Fibroblast of skin of left quadriceps (primary cell): ENCODE results near the gene KCNJ6.
"Not testable (repeated sequence)": the region's sequence is repeated elsewhere in the genome, so short reads cannot be mapped to it uniquely, and the experiment has no call there.

Source experiments
- DNase-seq, 2 experiments: peaks; one replicate each; pipeline ENCODE4 v3.0.0-alpha.2; 2013; ENCODE audit warnings: low read depth in 2 of 2

Gene KCNJ6

GRCh38 chr21:37606549-37606948 lies 309.7 kb downstream of the KCNJ6 start:
- DNase-seq = no peak

GRCh38 chr21:37605006-37605405 lies 311.3 kb downstream of the KCNJ6 start:
- no peak for DNase-seq

GRCh38 chr21:37603129-37603528 lies 313.1 kb downstream of the KCNJ6 start:
- no peak for DNase-seq

GRCh38 chr21:37601915-37602314 lies 314.3 kb downstream of the KCNJ6 start:
- DNase-seq = no peak

- DNase-seq = no peak
Observed at GRCh38 chr21:37601027-37601426, 315.2 kb downstream of the KCNJ6 start.

GRCh38 chr21:37595944-37596343 lies 320.3 kb downstream of the KCNJ6 start:
- DNase-seq = no peak

- DNase-seq = no peak
Observed at GRCh38 chr21:37594472-37594951, 321.7 kb downstream of the KCNJ6 start.

- no peak for DNase-seq
Observed at GRCh38 chr21:37593740-37594471, 322.4 kb downstream of the KCNJ6 start.

- DNase-seq = no peak
Observed at GRCh38 chr21:37593015-37593414, 323.2 kb downstream of the KCNJ6 start.

GRCh38 chr21:37592496-37592895 lies 323.8 kb downstream of the KCNJ6 start:
- no peak for DNase-seq

- DNase-seq = not testable (repeated sequence)
Observed at GRCh38 chr21:37591994-37592393, 324.3 kb downstream of the KCNJ6 start.

- DNase-seq = not testable (repeated sequence)
Observed at GRCh38 chr21:37590836-37591235, 325.4 kb downstream of the KCNJ6 start.

GRCh38 chr21:37588644-37589043 lies 327.6 kb downstream of the KCNJ6 start:
- not testable (repeated sequence) for DNase-seq

- no peak for DNase-seq
Observed at GRCh38 chr21:37587635-37588177, 328.6 kb downstream of the KCNJ6 start.

GRCh38 chr21:37587203-37587602 lies 329.1 kb downstream of the KCNJ6 start:
- no peak for DNase-seq

- DNase-seq = peak; percentile 29 to 39
Observed at GRCh38 chr21:37582590-37582989, 333.7 kb downstream of the KCNJ6 start.

- DNase-seq = no peak
Observed at GRCh38 chr21:37580666-37581065, 335.6 kb downstream of the KCNJ6 start.

- DNase-seq = no peak
Observed at GRCh38 chr21:37579356-37579755, 336.9 kb downstream of the KCNJ6 start.

GRCh38 chr21:37578471-37579126 lies 337.7 kb downstream of the KCNJ6 start:
- no peak for DNase-seq

- not testable (repeated sequence) for DNase-seq
Observed at GRCh38 chr21:37576929-37577328, 339.3 kb downstream of the KCNJ6 start.

- no peak for DNase-seq
Observed at GRCh38 chr21:37575580-37575979, 340.7 kb downstream of the KCNJ6 start.

- DNase-seq = no peak
Observed at GRCh38 chr21:37574751-37575150, 341.5 kb downstream of the KCNJ6 start.

GRCh38 chr21:37574316-37574715 lies 341.9 kb downstream of the KCNJ6 start:
- DNase-seq = no peak
